WTC11 (cell line): ENCODE measurements around the gene LRRC32.

Experiments used
- ATF3 ChIP-seq: sonication (generic); formaldehyde crosslinking; conservative IDR thresholded peaks from 2 replicates; pipeline ENCODE4 v1.8.1; 2022; ENCODE audit warnings: mild to moderate bottlenecking, missing genetic modification reagents
- CDX4 ChIP-seq: fragments of 250-450 bp; sonication (Bioruptor Pico); IDR thresholded peaks from 2 replicates; pipeline ENCODE4 v1.9.0; 2021; ENCODE audit warnings: moderate library complexity, mild to moderate bottlenecking, inconsistent platforms, borderline replicate concordance
- CTCF ChIP-seq: fragments of 200-600 bp; IDR thresholded peaks from 2 replicates; pipeline ENCODE4 v1.8.0; 2022; ENCODE audit warnings: antibody characterized with exemption
- E2F4 ChIP-seq: sonication (generic); formaldehyde crosslinking; IDR thresholded peaks from 2 replicates; pipeline ENCODE4 v1.8.1; 2022; ENCODE audit warnings: low read depth, mild to moderate bottlenecking, moderate library complexity, missing genetic modification reagents, borderline replicate concordance
- EMX1 ChIP-seq: fragments of 250-450 bp; sonication (Bioruptor Pico); IDR thresholded peaks from 2 replicates; pipeline ENCODE4 v1.8.0; 2021; ENCODE audit warnings: mild to moderate bottlenecking
- GABPB1 ChIP-seq: sonication (generic); formaldehyde crosslinking; IDR thresholded peaks from 2 replicates; pipeline ENCODE4 v1.8.1; 2023; ENCODE audit warnings: mild to moderate bottlenecking, missing genetic modification reagents
- NR3C1 ChIP-seq: sonication (generic); formaldehyde crosslinking; conservative IDR thresholded peaks from 2 replicates; pipeline ENCODE4 v1.8.1; 2023; ENCODE audit warnings: low read depth, mild to moderate bottlenecking, missing genetic modification reagents
- PRDM15 ChIP-seq: sonication (generic); formaldehyde crosslinking; IDR thresholded peaks from 2 replicates; pipeline ENCODE4 v1.8.0; 2022; ENCODE audit warnings: missing genetic modification reagents
- TEAD4 ChIP-seq: sonication (generic); formaldehyde crosslinking; IDR thresholded peaks from 2 replicates; pipeline ENCODE4 v1.8.0; 2022; ENCODE audit warnings: mild to moderate bottlenecking, missing genetic modification reagents
- TP53 ChIP-seq: sonication (generic); formaldehyde crosslinking; IDR thresholded peaks from 2 replicates; pipeline ENCODE4 v1.8.1; 2023; ENCODE audit warnings: mild to moderate bottlenecking, missing genetic modification reagents
- ZNF232 ChIP-seq: sonication (generic); formaldehyde crosslinking; IDR thresholded peaks from 2 replicates; pipeline ENCODE4 v1.8.0; 2022; ENCODE audit warnings: mild to moderate bottlenecking, missing genetic modification reagents
- ZNF263 ChIP-seq: sonication (generic); formaldehyde crosslinking; IDR thresholded peaks from 2 replicates; pipeline ENCODE4 v1.8.1; 2022; ENCODE audit warnings: low read depth, mild to moderate bottlenecking, moderate library complexity, missing genetic modification reagents

GRCh38 chr11:76623171-76623883 lies 47.2 kb downstream of the LRRC32 start:
- TF ChIP-seq CTCF (no peak), ATF3 (no peak), NR3C1 (CRISPR knock-in tag) (no peak), TP53 (CRISPR knock-in tag) (no peak), GABPB1 (no peak), EMX1 (CRISPR knock-in tag) (no peak), PRDM15 (no peak), E2F4 (CRISPR knock-in tag) (no peak), ZNF232 (no peak), CDX4 (CRISPR knock-in tag) (no peak), TEAD4 (CRISPR knock-in tag) (no peak), ZNF263 (CRISPR knock-in tag) (no peak)
